Sigmoid colon (tissue), 7 donors: ENCODE measurements around the gene LHX2. TPM values are rescaled to one million over a fixed set of nuclear protein-coding genes. Genes with fewer than 3 reads are reported as not detected.
A peak's percentile ranks its signal among the peaks of the same experiment; 100 is the strongest.

Experiments
- DNase-seq: peaks from one replicate; pipeline ENCODE4 v3.0.0-alpha.2; 2019
- H3K27ac ChIP-seq, 4 donors: fragments of 200-600 bp; sonication (generic); one replicate each; pipeline ENCODE4 v1.5.1; 2016 to 2019; ENCODE audit warnings: mild to moderate bottlenecking in 1 of 4
- H3K27me3 ChIP-seq, 3 donors: fragments of 200-600 bp; sonication (generic); one replicate each; pipeline ENCODE4 v1.5.1; 2019; ENCODE audit warnings: mild to moderate bottlenecking in 1 of 3
- H3K36me3 ChIP-seq, 4 donors: fragments of 200-600 bp; sonication (generic); one replicate each; pipeline ENCODE4 v1.5.1; 2016 to 2019
- H3K4me1 ChIP-seq, 4 donors: fragments of 200-600 bp; sonication (generic); one replicate each; pipeline ENCODE4 v1.5.1; 2017 to 2019
- H3K4me3 ChIP-seq, 4 donors: fragments of 200-600 bp; sonication (generic); one replicate each; pipeline ENCODE4 v1.5.1; 2017 to 2019; ENCODE audit warnings: mild to moderate bottlenecking in 2 of 4, moderate library complexity in 1 of 4
- H3K9me3 ChIP-seq, 4 donors: fragments of 200-600 bp in 3 of 4; sonication (generic) in 3 of 4; one replicate each; pipeline versions ENCODE4 v1.5.1 to v1.6.1; 2013 to 2019
- CTCF ChIP-seq, 4 experiments: fragments of 450-650 bp in 3 of 4; fragments of 200-600 bp in 1 of 4; IDR thresholded peaks; one replicate each; pipeline ENCODE4 v1.5.1; 2016 to 2019; ENCODE audit warnings: antibody characterized with exemption in 4 of 4, mild to moderate bottlenecking in 3 of 4, moderate library complexity in 2 of 4
- EP300 ChIP-seq, 4 donors: sonication (generic); formaldehyde crosslinking; IDR thresholded peaks; one replicate each; pipeline ENCODE4 v1.6.1; 2017; ENCODE audit warnings: antibody characterized with exemption in 4 of 4
- POLR2A ChIP-seq, 2 donors: fragments of 450-650 bp; IDR thresholded peaks; one replicate each; pipeline ENCODE4 v1.6.1; 2016; ENCODE audit warnings: antibody characterized with exemption in 2 of 2, mild to moderate bottlenecking in 2 of 2, moderate library complexity in 2 of 2
- POLR2AphosphoS5 ChIP-seq, 4 donors: sonication (generic); formaldehyde crosslinking; IDR thresholded peaks; one replicate each; pipeline ENCODE4 v1.6.1; 2017; ENCODE audit warnings: antibody characterized with exemption in 4 of 4
- WGBS, 2 donors: extraction: QIAGEN DNeasy Blood & Tissue Kit; methylation state at CpG; one replicate each; pipeline ENCODE4 v1.1.7; 2013; 5-methylcytosine and 5-hydroxymethylcytosine counted together
- intact Hi-C: fragments of 100-400 bp; cut with DNase I; formaldehyde crosslinking; loops from one replicate; pipeline ENCODE4 v1.15.1; 2023
- polyA plus RNA-seq, 3 donors: library from polyadenylated mRNA; stranded (reverse); fragments of 200-250 nt; gene quantifications; one replicate each; pipeline ENCODE4 v1.2.3, GENCODE V29; 2013
- total RNA-seq, 4 donors: library from RNA; depleted of rRNA; stranded (reverse); fragments of >200 nt; gene quantifications; one replicate each; pipeline ENCODE4 v1.1.0, GENCODE V29; 2016
- donor health status: healthy with polysubstance abuse.
- donor health status: Bipolar disorder and iron deficiency.
- donor health status: healthy.

LHX2 gene
- total and polyA plus RNA-seq, 7 donors: 3.3 TPM; not detected in 6

DNA sequence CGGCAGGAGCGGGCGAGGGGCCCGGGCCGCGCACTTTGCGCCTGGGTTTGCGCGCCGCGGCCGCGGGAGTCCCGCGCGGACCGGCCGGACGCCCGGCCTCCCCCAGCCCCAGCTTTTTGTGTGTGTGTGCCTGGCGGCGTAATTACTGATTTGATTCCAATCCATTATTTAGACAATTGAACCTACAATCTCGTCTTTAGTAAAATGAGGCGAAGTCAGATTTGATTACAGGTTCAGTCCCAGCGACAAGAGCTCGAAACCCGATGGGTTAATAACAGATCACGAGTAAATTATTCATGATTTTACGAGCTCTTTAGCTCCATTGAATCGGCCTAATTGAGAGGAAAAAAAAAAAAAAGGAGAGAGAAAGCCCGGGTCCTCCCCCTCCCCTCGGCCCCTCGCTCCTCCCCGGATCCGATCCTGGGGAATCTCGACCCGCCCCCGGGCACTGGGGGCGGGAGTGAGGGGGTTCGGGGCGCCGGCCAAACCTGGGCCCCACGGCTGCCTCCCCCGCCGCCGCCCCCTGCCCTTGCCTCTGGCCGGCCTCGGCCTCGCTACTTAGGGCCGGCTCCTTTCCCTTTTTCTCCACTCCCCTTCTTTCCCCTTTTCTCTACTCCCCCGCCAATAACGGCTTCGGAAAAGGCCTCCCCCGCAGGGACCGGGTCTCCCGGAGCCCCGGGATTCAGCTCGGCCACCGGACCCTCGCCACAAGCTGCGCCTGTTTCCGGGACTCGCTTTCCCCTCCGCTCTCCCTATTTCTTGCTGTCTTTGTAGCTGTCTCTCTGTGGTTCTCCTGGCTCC lies 6.6 kb downstream of the LHX2 start:
- DNase-seq: no peak
- Histone ChIP-seq H3K27ac (no peak overlapping the region), H3K9me3 (no peaks in the 10 kb centered on the region), H3K4me3 (peak overlapping the region in 3 of 4 donors; percentile 16 to 24 (median 18)), H3K4me1 (peaks cover 0 to 52% (median 38%) of the 10 kb centered on the region in 4 donors), H3K27me3 (peaks cover 95 to 100% (median 99%) of the 10 kb centered on the region in 3 donors), H3K36me3 (no peaks in the 10 kb centered on the region)
- TF ChIP-seq POLR2A (IDR thresholded peaks at IDR 0.05) (no peak), POLR2AphosphoS5 (IDR thresholded peaks at IDR 0.05) (no peak), CTCF (IDR thresholded peaks at IDR 0.05) (no peak), EP300 (IDR thresholded peaks at IDR 0.05) (no peak)
- 4 to 5% methylated on average over 64 of the region's 64 CpGs for WGBS, 2 donors
- intact Hi-C loops: no loop called here

GRCh38 chr9:124018730-124019697 lies 7.4 kb downstream of the LHX2 start:
- TF ChIP-seq POLR2AphosphoS5 (IDR thresholded peaks at IDR 0.05) (peak in 3 of 4 donors; percentile 17 to 58 (median 18)), POLR2A (IDR thresholded peaks at IDR 0.05) (no peak)
- Histone ChIP-seq H3K27ac (no peak overlapping the region), H3K4me1 (peaks cover 0 to 51% (median 38%) of the 10 kb centered on the region in 4 donors), H3K36me3 (no peaks in the 10 kb centered on the region), H3K27me3 (peaks cover 86 to 100% (median 99%) of the 10 kb centered on the region in 3 donors), H3K9me3 (no peaks in the 10 kb centered on the region), H3K4me3 (peak overlapping the region in 2 of 4 donors; percentile 18 to 24)
- 8 to 9% methylated on average over 21 of the region's 21 CpGs for WGBS, 2 donors
- no peak for DNase-seq
- intact Hi-C loops: no loop called here

- intact Hi-C loops: no loop called here
- H3K36me3 ChIP-seq: no peaks in the 10 kb centered on the region
- TF ChIP-seq POLR2A (IDR thresholded peaks at IDR 0.05) (no peak), CTCF (IDR thresholded peaks at IDR 0.05) (no peak), EP300 (IDR thresholded peaks at IDR 0.05) (no peak), POLR2AphosphoS5 (IDR thresholded peaks at IDR 0.05) (no peak)
- peaks cover 0 to 51% (median 38%) of the 10 kb centered on the region in 4 donors for H3K4me1 ChIP-seq
- H3K27me3 ChIP-seq: peaks cover 77 to 100% (median 96%) of the 10 kb centered on the region in 3 donors
- DNase-seq: no peak
- WGBS, 2 donors: 9 to 12% methylated on average over 15 of the region's 15 CpGs
- no peak overlapping the region for H3K4me3 ChIP-seq
- no peak overlapping the region for H3K27ac ChIP-seq
- no peaks in the 10 kb centered on the region for H3K9me3 ChIP-seq
Observed at GRCh38 chr9:124019771-124020519, 8.4 kb downstream of the LHX2 start.

DNA sequence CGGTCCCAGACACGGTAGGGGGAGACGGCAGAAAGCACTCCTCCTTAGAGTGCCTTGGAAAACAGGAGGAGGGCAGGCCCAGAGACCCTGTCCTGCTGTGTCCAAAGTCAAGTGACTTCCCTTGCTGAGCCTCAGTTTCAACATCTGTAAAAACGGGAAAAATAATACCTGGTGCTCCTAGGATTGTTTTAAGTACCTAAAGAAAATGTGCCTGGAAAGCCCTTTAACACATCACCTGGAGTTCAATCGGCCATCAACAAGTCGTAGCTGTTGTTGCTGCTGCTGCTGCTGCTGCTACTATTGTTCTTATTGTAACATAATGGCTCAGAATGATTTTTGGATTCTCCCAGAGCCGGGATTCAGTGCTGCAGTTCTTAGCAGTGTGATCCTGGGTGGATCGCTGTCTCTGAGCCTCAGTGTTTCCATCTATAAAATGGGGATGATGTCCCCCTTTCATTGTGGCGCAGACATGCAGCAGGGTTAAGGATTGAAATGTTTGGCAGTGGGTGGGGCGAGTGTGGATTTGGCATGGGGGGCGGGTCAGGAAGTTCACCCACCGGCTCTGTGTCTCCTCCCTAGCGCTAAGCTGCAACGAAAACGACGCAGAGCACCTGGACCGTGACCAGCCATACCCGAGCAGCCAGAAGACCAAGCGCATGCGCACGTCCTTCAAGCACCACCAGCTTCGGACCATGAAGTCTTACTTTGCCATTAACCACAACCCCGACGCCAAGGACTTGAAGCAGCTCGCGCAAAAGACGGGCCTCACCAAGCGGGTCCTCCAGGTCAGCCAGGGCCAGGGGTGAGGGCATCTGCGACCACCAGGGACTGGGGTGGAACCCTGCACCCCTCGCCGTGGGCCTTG lies 9.2 kb downstream of the LHX2 start:
- Histone ChIP-seq H3K36me3 (no peaks in the 10 kb centered on the region), H3K27ac (no peak overlapping the region), H3K9me3 (no peaks in the 10 kb centered on the region), H3K4me1 (peaks cover 0 to 43% (median 32%) of the 10 kb centered on the region in 4 donors), H3K4me3 (no peak overlapping the region), H3K27me3 (peaks cover 68 to 95% (median 88%) of the 10 kb centered on the region in 3 donors)
- intact Hi-C loops: no loop called here
- TF ChIP-seq CTCF (IDR thresholded peaks at IDR 0.05) (no peak), POLR2AphosphoS5 (IDR thresholded peaks at IDR 0.05) (no peak), EP300 (IDR thresholded peaks at IDR 0.05) (no peak), POLR2A (IDR thresholded peaks at IDR 0.05) (no peak)
- WGBS, 2 donors: 9 to 12% methylated on average over 31 of the region's 31 CpGs
- no peak for DNase-seq
